NB4 (cell line): Measurements from ENCODE around the gene EXTL1.

Source experiments
- DNase-seq: peaks from one replicate; pipeline ENCODE4 v3.0.0; 2010; ENCODE audit warnings: low read depth
- H3K4me3 ChIP-seq: one replicate; pipeline ENCODE4 v1.5.1; 2011; ENCODE audit warnings: mild to moderate bottlenecking, low read depth, low read length, moderate library complexity
- MAX ChIP-seq: IDR thresholded peaks from 2 replicates; pipeline ENCODE4 v1.6.1; 2011; ENCODE audit warnings: low read depth, low read length
- MYC ChIP-seq: IDR thresholded peaks from 2 replicates; pipeline ENCODE4 v1.6.1; 2011; ENCODE audit warnings: low read depth, low read length
- POLR2A ChIP-seq: IDR thresholded peaks from 2 replicates; pipeline ENCODE4 v1.6.1; 2011; ENCODE audit warnings: mild to moderate bottlenecking; ENCODE audit not compliant: insufficient read length; ENCODE audit errors: extremely low read depth
- TF ChIP-seq, protein P1 (sequence below): IDR thresholded peaks from one replicate; pipeline ENCODE4 v1.5.1; 2012; ENCODE audit warnings: low read depth, low read length

Gene EXTL1

GRCh38 chr1:26083208-26083607 is 61.6 kb downstream of the EXTL1 start:
- TF ChIP-seq MYC (no peak), MAX (no peak), POLR2A (no peak)
- TF ChIP-seq, protein P1, sequence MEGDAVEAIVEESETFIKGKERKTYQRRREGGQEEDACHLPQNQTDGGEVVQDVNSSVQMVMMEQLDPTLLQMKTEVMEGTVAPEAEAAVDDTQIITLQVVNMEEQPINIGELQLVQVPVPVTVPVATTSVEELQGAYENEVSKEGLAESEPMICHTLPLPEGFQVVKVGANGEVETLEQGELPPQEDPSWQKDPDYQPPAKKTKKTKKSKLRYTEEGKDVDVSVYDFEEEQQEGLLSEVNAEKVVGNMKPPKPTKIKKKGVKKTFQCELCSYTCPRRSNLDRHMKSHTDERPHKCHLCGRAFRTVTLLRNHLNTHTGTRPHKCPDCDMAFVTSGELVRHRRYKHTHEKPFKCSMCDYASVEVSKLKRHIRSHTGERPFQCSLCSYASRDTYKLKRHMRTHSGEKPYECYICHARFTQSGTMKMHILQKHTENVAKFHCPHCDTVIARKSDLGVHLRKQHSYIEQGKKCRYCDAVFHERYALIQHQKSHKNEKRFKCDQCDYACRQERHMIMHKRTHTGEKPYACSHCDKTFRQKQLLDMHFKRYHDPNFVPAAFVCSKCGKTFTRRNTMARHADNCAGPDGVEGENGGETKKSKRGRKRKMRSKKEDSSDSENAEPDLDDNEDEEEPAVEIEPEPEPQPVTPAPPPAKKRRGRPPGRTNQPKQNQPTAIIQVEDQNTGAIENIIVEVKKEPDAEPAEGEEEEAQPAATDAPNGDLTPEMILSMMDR, result no peak
- no peak overlapping the region for H3K4me3 ChIP-seq
- no peak for DNase-seq

GRCh38 chr1:26084091-26084561 is 62.6 kb downstream of the EXTL1 start:
- no peak overlapping the region for H3K4me3 ChIP-seq
- no peak for TF ChIP-seq MAX
- TF ChIP-seq, protein P1, result no peak
- TF ChIP-seq MYC, result no peak
- TF ChIP-seq POLR2A, result no peak
- DNase-seq, result no peak

DNA sequence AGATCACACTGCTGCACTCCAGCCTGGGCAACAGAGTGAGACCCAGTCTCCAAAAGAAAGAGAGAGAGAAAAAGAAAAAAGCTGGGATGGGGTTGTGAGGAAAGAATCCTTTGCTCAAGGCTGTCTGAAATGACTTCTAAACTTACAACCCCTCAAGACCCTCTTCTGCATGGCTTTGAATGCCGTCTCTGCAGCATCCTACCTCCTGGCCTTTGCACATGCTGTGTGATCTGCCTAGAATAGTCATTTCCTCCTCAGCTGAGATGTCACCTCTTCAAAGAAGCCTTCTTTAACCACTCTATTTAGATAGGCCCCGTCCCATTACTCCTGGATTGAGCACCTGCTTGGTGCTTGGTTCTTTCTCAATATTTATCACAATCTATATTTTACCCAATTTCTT is 63.3 kb downstream of the EXTL1 start:
- no peak overlapping the region for H3K4me3 ChIP-seq
- TF ChIP-seq MYC (no peak), MAX (no peak), POLR2A (no peak)
- TF ChIP-seq, protein P1, result no peak
- DNase-seq, result no peak
